ENCODE results near the gene TXNDC8.

TXNDC8 gene

GRCh38 chr9:110291921-110292557, 45.6 kb downstream of the TXNDC8 start:
- no peak for DNase-seq (ENCODE audit: low spot score)
- no peak for TF ChIP-seq CTCF (IDR thresholded peaks at IDR 0.05; ENCODE audit: extremely low read depth, missing control alignments)

DNA sequence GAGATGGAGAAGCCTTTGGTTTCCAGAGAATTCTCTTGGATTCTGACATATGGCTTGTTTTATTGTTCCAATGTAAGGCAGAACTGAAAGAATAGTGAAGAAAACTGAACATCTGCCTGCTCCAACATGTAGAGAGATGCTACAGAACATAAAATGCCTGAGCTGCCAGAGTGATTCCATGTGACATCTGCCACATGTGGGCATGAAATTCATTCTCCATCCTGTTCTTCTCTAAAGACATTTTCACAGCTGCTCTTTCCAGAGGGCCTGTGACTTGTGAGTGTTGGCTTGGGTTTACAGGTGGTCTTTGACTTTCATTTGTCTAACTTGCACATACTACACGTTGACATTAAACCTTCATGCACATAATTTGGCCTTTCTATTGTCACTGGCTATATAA, 47.7 kb downstream of the TXNDC8 start:
- TF ChIP-seq CTCF (IDR thresholded peaks at IDR 0.05; ENCODE audit: extremely low read depth, missing control alignments): no peak
- no peak for DNase-seq (ENCODE audit: low spot score)

GRCh38 chr9:110288503-110288902, 49.2 kb downstream of the TXNDC8 start:
- no peak for TF ChIP-seq CTCF (IDR thresholded peaks at IDR 0.05; ENCODE audit: extremely low read depth, missing control alignments)

DNA sequence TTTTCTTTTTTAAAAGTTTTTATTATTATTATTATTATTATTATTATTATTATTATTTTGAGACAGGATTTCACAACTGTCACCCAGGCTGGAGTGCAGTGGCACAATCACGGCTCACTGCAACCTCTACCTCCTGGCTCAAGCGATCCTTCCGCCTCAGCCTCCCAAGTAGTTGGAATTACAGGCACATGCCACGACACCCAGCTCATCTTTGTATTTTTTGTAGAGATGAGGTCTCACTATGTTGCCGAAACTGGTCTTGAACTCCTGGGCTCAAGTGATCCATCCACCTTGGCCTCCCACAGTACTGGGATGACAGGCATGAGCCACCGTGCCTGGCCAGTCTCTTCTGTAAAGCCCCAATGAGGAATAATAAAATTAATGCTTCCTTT, 50.4 kb downstream of the TXNDC8 start:
- TF ChIP-seq CTCF (IDR thresholded peaks at IDR 0.05; ENCODE audit: extremely low read depth, missing control alignments): no peak
- no peak for DNase-seq (ENCODE audit: low spot score)

More at GRCh38 chr9:110288503-110288902, 49.2 kb downstream of the TXNDC8 start:
- DNase-seq (ENCODE audit: low spot score): no peak

- no peak for TF ChIP-seq CTCF (IDR thresholded peaks at IDR 0.05; ENCODE audit: extremely low read depth, missing control alignments)
- no peak for DNase-seq (ENCODE audit: low spot score)
Measured at GRCh38 chr9:110284211-110284844, 53.3 kb downstream of the TXNDC8 start.

DNA sequence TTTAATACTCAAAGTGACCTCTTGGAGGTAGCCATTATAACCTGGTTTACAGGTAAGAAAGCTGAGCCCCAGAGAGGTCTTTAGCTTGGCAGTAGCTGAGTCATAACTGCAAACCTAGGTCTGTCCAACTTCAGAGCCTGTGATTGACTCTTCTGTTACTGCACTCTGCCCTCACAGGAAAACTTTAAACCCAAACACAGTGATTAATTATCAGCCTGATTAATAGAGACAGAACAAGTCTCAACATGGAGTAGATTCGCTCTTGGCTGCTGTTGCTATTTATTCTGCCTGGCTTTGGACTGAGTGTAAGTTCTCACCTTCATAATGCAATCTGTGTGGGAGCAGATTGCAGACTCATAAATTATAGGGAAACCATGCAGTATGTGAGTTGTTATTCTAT, 53.9 kb downstream of the TXNDC8 start:
- TF ChIP-seq CTCF (IDR thresholded peaks at IDR 0.05; ENCODE audit: extremely low read depth, missing control alignments): no peak
- no peak for DNase-seq (ENCODE audit: low spot score)

- no peak for DNase-seq (ENCODE audit: low spot score)
- no peak for TF ChIP-seq CTCF (IDR thresholded peaks at IDR 0.05; ENCODE audit: extremely low read depth, missing control alignments)
Measured at GRCh38 chr9:110282739-110283081, 55.0 kb downstream of the TXNDC8 start.
